NCI-H1105 (cell line): Measurements from ENCODE around the gene FAM227B.
"Not testable (repeated sequence)": the region's sequence is repeated elsewhere in the genome, so short reads cannot be mapped to it uniquely, and the experiment has no call there.

ENCODE experiments used
- DNase-seq: peaks from one replicate; lab custom pipeline; 2025; lab: John Stamatoyannopoulos, UW

FAM227B gene

GRCh38 chr15:49620658-49621368 is at the start of gene FAM227B, which contains the start of gene DTWD1:
Gene FAM227B, minus strand, starts transcription at chr15:49620818. Its CDS starts 5,647 bp downstream, at chr15:49615171.
Gene DTWD1, plus strand, starts transcription at chr15:49621048. Its CDS starts 4,120 bp downstream, at chr15:49625168.
- peak; percentile 92 for DNase-seq

GRCh38 chr15:49669288-49669687 is 48.7 kb upstream of the FAM227B start:
- no peak for DNase-seq

- not testable (repeated sequence) for DNase-seq
These were observed 45.9 kb upstream of the FAM227B start for GRCh38 chr15:49666486-49666885.

- DNase-seq: no peak
These were observed 44.1 kb upstream of the FAM227B start for GRCh38 chr15:49664716-49665115.

GRCh38 chr15:49656734-49657133 is 36.1 kb upstream of the FAM227B start:
- no peak for DNase-seq

GRCh38 chr15:49652922-49653321 is 32.3 kb upstream of the FAM227B start:
- no peak for DNase-seq

GRCh38 chr15:49650676-49651075 is 30.1 kb upstream of the FAM227B start:
- no peak for DNase-seq

- no peak for DNase-seq
These were observed 29.4 kb upstream of the FAM227B start for GRCh38 chr15:49649987-49650386.

- no peak for DNase-seq
These were observed 26.3 kb upstream of the FAM227B start for GRCh38 chr15:49646891-49647290.

- DNase-seq: peak; percentile 65
These were observed 25.3 kb upstream of the FAM227B start for GRCh38 chr15:49645941-49646340.

- DNase-seq: no peak
These were observed 24.7 kb upstream of the FAM227B start for GRCh38 chr15:49645277-49645676.

- no peak for DNase-seq
These were observed 23.8 kb upstream of the FAM227B start for GRCh38 chr15:49644364-49644794.

- DNase-seq: no peak
These were observed 17.2 kb upstream of the FAM227B start for GRCh38 chr15:49637857-49638256.

GRCh38 chr15:49628379-49628778 is 7.8 kb upstream of the FAM227B start:
- DNase-seq: no peak

- no peak for DNase-seq
These were observed 6.8 kb upstream of the FAM227B start for GRCh38 chr15:49627407-49627877.

- no peak for DNase-seq
These were observed 4.9 kb upstream of the FAM227B start for GRCh38 chr15:49625460-49626036.

- DNase-seq: no peak
These were observed 3.4 kb upstream of the FAM227B start for GRCh38 chr15:49624056-49624455.

GRCh38 chr15:49622561-49622960 is 1.9 kb upstream of the FAM227B start:
- DNase-seq: no peak

GRCh38 chr15:49621887-49622286 is 1.3 kb upstream of the FAM227B start:
- no peak for DNase-seq

- DNase-seq: no peak
These were observed 788 bp upstream of the FAM227B start for GRCh38 chr15:49621401-49621811.

- DNase-seq: no peak
These were observed 419 bp downstream of the FAM227B start for GRCh38 chr15:49620199-49620598.

- no peak for DNase-seq
These were observed 1.4 kb downstream of the FAM227B start for GRCh38 chr15:49619226-49619625.

- DNase-seq: not testable (repeated sequence)
These were observed 8.4 kb downstream of the FAM227B start for GRCh38 chr15:49612240-49612639.
